ENCODE results near the gene TMEM39B.

Gene TMEM39B

DNA sequence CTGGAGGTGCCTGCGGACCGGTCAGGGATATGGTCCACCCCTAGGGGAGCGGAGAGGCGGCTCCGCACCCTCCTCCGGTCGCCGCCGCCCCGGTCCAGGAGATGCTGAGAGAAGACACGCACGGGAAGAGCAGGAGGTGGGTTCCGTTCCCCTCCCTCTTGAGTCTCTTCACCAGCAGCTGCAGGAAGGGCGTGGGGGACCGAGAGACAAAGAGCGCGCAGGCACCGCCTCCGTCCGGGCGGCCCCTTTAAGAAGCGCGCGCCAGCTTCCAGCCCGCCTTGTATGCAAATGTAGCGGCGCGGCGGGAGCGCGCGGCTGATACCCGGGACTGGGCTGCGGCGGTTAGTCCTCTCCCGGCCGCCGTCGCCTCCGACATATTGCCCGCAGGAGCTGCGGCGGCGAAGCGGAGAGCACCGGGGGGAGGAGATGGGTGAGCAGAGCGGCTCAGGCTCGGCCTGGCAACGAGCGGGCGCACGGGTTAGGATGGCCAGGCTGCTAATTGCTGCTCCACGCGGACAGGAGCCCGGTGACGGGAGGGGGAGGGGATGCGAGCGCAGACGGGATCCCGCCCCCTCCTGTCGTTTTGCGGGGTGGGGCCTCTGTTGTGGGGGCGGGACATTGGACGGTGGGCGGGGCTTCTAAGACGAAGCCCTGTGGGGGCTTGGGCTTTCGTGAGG, at the start of gene TMEM39B:
Gene TMEM39B, plus strand, starts transcription at position 318 of the 677 bp plus-strand sequence. Its CDS starts 109 bp downstream, at position 427.
- peak; percentile 77 for DNase-seq (ENCODE audit: low read depth)
- TF ChIP-seq, protein P1, sequence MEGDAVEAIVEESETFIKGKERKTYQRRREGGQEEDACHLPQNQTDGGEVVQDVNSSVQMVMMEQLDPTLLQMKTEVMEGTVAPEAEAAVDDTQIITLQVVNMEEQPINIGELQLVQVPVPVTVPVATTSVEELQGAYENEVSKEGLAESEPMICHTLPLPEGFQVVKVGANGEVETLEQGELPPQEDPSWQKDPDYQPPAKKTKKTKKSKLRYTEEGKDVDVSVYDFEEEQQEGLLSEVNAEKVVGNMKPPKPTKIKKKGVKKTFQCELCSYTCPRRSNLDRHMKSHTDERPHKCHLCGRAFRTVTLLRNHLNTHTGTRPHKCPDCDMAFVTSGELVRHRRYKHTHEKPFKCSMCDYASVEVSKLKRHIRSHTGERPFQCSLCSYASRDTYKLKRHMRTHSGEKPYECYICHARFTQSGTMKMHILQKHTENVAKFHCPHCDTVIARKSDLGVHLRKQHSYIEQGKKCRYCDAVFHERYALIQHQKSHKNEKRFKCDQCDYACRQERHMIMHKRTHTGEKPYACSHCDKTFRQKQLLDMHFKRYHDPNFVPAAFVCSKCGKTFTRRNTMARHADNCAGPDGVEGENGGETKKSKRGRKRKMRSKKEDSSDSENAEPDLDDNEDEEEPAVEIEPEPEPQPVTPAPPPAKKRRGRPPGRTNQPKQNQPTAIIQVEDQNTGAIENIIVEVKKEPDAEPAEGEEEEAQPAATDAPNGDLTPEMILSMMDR (IDR thresholded peaks at IDR 0.05; ENCODE audit: control insufficient read depth, insufficient read depth, low read depth, low read length, missing control alignments), result peak; percentile 9
- peak within 1 kb of the TSS; percentile 97 for H3K4me3 ChIP-seq (ENCODE audit: control insufficient read depth, low read depth, low read length)

DNA sequence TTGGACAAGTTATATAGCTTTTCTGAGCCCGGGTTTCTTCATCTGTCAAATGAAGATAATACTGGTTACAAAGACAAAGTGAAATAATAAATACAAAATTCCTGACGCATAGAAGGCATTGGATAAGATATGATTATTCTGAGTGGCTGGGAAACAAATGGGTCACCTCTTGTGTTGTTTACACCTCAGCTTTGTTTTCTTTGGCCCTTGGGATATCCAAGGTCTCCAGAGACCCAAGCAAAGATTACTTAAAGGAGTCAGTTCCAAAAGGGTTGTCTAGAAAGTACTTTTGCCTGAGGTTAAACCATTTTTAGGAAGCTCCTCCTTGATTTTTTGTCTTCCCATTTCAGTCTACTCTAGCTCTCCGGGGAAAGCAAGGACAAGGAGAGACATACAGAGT, 49.4 kb upstream of the TMEM39B start:
- TF ChIP-seq, protein P1 (IDR thresholded peaks at IDR 0.05; ENCODE audit: control insufficient read depth, insufficient read depth, low read depth, low read length, missing control alignments), result no peak
- H3K4me3 ChIP-seq (ENCODE audit: control insufficient read depth, low read depth, low read length), result no peak overlapping the region
- DNase-seq (ENCODE audit: low read depth), result no peak

DNA sequence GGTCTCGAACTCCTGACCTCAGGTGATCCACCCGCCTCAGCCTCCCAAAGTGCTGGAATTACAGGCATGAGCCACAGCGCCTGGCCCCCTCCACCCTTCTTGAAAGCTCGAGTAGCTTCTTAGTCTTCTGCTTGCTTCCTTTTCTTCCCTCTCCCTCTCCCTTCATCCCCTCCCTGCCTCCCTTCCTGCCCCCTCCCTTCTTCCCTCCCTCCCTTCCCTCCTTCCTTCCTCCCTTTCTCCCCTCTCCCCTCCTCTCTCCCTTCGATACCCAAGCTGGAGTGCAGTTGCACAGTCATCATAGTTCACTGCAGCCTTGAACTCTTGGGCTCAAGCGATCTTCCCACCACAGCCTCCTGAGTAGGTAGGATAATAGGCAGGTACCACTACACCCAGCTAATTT, 47.2 kb upstream of the TMEM39B start:
- DNase-seq (ENCODE audit: low read depth), result no peak
- TF ChIP-seq, protein P1 (IDR thresholded peaks at IDR 0.05; ENCODE audit: control insufficient read depth, insufficient read depth, low read depth, low read length, missing control alignments), result no peak
- no peak overlapping the region for H3K4me3 ChIP-seq (ENCODE audit: control insufficient read depth, low read depth, low read length)

DNA sequence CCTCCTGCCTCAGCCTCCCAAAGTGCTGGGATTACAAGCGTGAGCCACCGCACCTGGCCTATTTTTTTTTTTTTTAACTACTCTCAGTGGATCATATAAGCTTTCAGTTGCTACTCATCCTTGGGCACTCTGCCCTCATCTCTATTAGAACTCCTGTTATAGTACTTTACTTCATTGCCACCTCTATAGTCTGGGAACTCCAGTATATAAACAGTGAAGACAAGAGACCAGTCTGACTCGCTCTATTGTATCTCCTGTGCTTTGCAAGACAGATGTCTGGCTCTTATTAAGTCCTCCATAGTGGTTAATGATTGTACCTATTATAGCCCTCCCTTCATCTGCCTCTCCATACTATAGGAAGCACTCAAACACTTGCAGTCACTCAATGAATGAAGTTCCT, 44.0 kb upstream of the TMEM39B start:
- H3K4me3 ChIP-seq (ENCODE audit: control insufficient read depth, low read depth, low read length), result no peak overlapping the region
- TF ChIP-seq, protein P1 (IDR thresholded peaks at IDR 0.05; ENCODE audit: control insufficient read depth, insufficient read depth, low read depth, low read length, missing control alignments), result no peak
- no peak for DNase-seq (ENCODE audit: low read depth)

DNA sequence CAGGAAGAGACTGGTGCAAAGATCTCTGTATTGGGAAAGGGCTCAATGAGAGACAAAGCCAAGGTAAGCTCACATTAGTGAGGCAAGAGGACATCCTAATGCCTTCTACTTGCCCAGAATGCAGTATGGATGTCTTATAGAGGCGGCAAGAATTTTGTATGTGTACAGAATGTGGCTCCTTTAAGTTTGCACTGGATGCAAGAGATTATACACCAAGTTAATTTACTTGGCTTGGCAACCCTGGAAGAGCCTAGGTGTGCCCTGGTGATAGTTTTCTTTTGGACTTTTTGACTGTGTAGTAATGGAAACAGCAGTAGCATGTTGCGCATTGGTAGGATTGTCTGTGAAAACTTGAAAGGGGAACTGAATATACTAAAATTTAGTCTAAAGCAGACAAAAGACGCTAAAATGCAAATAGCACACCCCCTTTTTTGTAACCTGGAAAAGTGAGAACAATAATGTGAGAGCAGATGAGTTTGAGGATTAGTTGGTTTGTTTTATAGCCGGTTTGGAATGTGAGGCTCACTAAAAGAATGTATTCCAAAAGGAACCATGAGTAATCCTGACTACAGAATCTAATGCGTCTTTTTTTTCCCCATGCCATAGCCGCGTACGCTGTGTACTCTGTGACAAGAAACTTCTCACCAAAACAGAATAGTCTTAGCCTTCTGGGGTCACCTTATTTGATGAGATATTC, 41.0 kb upstream of the TMEM39B start:
- DNase-seq (ENCODE audit: low read depth), result peak; percentile 40
- TF ChIP-seq, protein P1 (IDR thresholded peaks at IDR 0.05; ENCODE audit: control insufficient read depth, insufficient read depth, low read depth, low read length, missing control alignments), result no peak
- no peak overlapping the region for H3K4me3 ChIP-seq (ENCODE audit: control insufficient read depth, low read depth, low read length)

DNA sequence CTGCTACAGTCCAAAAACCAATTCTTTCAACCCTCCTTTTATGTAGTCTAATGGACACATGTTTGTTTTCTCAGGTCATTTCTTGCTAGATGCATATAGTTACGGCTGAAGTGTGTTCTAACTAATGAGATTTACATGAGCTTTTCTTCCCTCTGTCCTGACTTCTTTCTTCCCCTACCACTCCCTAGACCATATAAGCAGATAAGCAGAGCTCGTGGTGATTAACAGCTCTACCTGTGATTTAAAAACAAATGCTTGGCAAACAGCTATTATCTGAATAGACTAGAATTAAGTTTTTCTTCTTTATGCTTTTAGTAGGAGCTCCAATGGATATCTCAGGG, 40.5 kb upstream of the TMEM39B start:
- TF ChIP-seq, protein P1 (IDR thresholded peaks at IDR 0.05; ENCODE audit: control insufficient read depth, insufficient read depth, low read depth, low read length, missing control alignments), result no peak
- H3K4me3 ChIP-seq (ENCODE audit: control insufficient read depth, low read depth, low read length), result no peak overlapping the region
- no peak for DNase-seq (ENCODE audit: low read depth)
